K562 (cell line): ENCODE measurements around the gene SEC16A. TPM values are rescaled to one million over a fixed set of nuclear protein-coding genes. Genes with fewer than 3 reads are reported as not detected.

Experiments
- ATAC-seq: fragments of 200-7000 bp; cut with Tn5 transposase; 3 replicates; pipeline ENCODE4 v1.9.1; 2020; ENCODE audit warnings: moderate library complexity
- BruUV-seq: library from RNA; stranded (reverse); fragments of 400-500 nt; replicated peaks from 2 replicates; lab custom pipeline; 2021; lab: Mats Ljungman, UMichigan
- CTCF ChIA-PET: fragments of 300-600 bp; formaldehyde crosslinking; extraction: SDS; loops from one replicate; lab custom pipeline; 2021; ENCODE audit warnings: low intra/inter-chr PET ratio; lab: Yijun Ruan, JAX
- POLR2A ChIA-PET: fragments of 300-600, 350-650 bp; sonication (Branson Sonifier 250); formaldehyde crosslinking; extraction: SDS; loops from one replicate; lab custom pipeline; 2021; ENCODE audit warnings: antibody characterized with exemption, inconsistent platforms; lab: Yijun Ruan, JAX
- DNase-seq, 4 experiments: peaks; one replicate each; pipeline versions ENCODE4 v3.0.0 to v3.0.0-alpha.2; 2011 to 2018; ENCODE audit warnings: low spot score in 3 of 4, mixed read lengths in 3 of 4; ENCODE audit errors: extremely low read depth in 1 of 4
- FAIRE-seq: peaks from 2 replicates; lab custom pipeline; 2011; peaks lifted over from hg19 to GRCh38; lab: Jason Lieb, UNC
- H2AFZ ChIP-seq: 2 replicates; pipeline ENCODE4 v1.6.0; 2011; ENCODE audit warnings: low read depth, low read length, control low read depth, inconsistent platforms
- H3K27ac ChIP-seq: fragments of 200-600 bp; 3 replicates; pipeline ENCODE4 v1.8.0; 2011; ENCODE audit warnings: low read depth, mild to moderate bottlenecking, control low read depth, inconsistent platforms, low read length, moderate library complexity, mixed read lengths; ENCODE audit errors: extremely low read depth
- H3K27me3 ChIP-seq, 2 experiments: fragments of 300-600 bp in 1 of 2; 2 replicates in 1 of 2; 3 replicates in 1 of 2; pipeline versions ENCODE4 v1.6.0 to v1.8.0; 2011; ENCODE audit warnings: inconsistent platforms in 2 of 2, low read length in 2 of 2, mild to moderate bottlenecking in 1 of 2, mixed read lengths in 1 of 2, moderate library complexity in 1 of 2; ENCODE audit not compliant: control insufficient read depth in 2 of 2, insufficient read depth in 2 of 2
- H3K36me3 ChIP-seq: fragments of 300-600 bp; 3 replicates; pipeline ENCODE4 v1.8.0; 2011; ENCODE audit warnings: mild to moderate bottlenecking, low read length, inconsistent platforms; ENCODE audit not compliant: control insufficient read depth, insufficient read depth
- H3K4me1 ChIP-seq, 2 experiments: fragments of 200-600 bp in 1 of 2; replicated peaks in 1 of 2; 2 replicates in 1 of 2; 3 replicates in 1 of 2; pipeline versions ENCODE4 v1.5.1 to v1.8.0; 2011; ENCODE audit warnings: inconsistent platforms in 2 of 2, low read length in 2 of 2, mild to moderate bottlenecking in 1 of 2, mixed read lengths in 1 of 2, moderate library complexity in 1 of 2; ENCODE audit not compliant: control insufficient read depth in 2 of 2, insufficient read depth in 2 of 2
- H3K4me2 ChIP-seq: 2 replicates; pipeline ENCODE4 v1.6.1; 2011; ENCODE audit warnings: low read length, control low read depth, inconsistent platforms, mixed read lengths; ENCODE audit not compliant: insufficient read depth
- H3K4me3 ChIP-seq: fragments of 200-600 bp; sonication (generic), shearing (Covaris generic); 2 replicates; pipeline ENCODE4 v1.5.1; 2016; ENCODE audit warnings: control low read depth, inconsistent platforms
- H3K79me2 ChIP-seq: fragments of 200-600 bp; 3 replicates; pipeline ENCODE4 v1.8.0; 2011; ENCODE audit warnings: low read length, inconsistent platforms; ENCODE audit not compliant: control insufficient read depth, insufficient read depth
- H3K9ac ChIP-seq, 2 experiments: 2 replicates each; pipeline versions ENCODE4 v1.6.0 to v1.6.1; 2011; ENCODE audit warnings: low read depth in 2 of 2, low read length in 2 of 2, control low read depth in 1 of 2, inconsistent platforms in 1 of 2, mild to moderate bottlenecking in 1 of 2, mixed read lengths in 1 of 2; ENCODE audit not compliant: insufficient read depth in 1 of 2
- H3K9me1 ChIP-seq: one replicate; pipeline ENCODE4 v1.6.0; 2011; ENCODE audit warnings: inconsistent platforms, mild to moderate bottlenecking, low read length, moderate library complexity; ENCODE audit not compliant: control insufficient read depth, insufficient read depth
- H3K9me3 ChIP-seq: replicated peaks from 2 replicates; pipeline ENCODE4 v1.5.1; 2011; ENCODE audit warnings: low read depth, low read length, inconsistent platforms; ENCODE audit not compliant: control insufficient read depth, insufficient read depth
- H4K20me1 ChIP-seq: replicated peaks from 2 replicates; pipeline ENCODE4 v1.6.1; 2011; ENCODE audit warnings: low read length, inconsistent platforms, mixed read lengths; ENCODE audit not compliant: control insufficient read depth, insufficient read depth
- C11orf30 ChIP-seq: fragments of 450-650 bp; IDR thresholded peaks from 2 replicates; pipeline ENCODE4 v1.6.1; 2016; ENCODE audit warnings: low read depth, mild to moderate bottlenecking
- GABPB1 ChIP-seq: sonication (generic); formaldehyde crosslinking; IDR thresholded peaks from 2 replicates; pipeline ENCODE4 v1.8.0; 2022; ENCODE audit warnings: mild to moderate bottlenecking, missing genetic modification reagents
- HDAC1 ChIP-seq, 2 experiments: fragments of 450-650 bp; IDR thresholded peaks; 2 replicates each; pipeline ENCODE4 v1.6.1; 2016 to 2017; ENCODE audit warnings: inconsistent platforms in 1 of 2, mild to moderate bottlenecking in 1 of 2, moderate library complexity in 1 of 2
- KHSRP ChIP-seq: fragments of 450-650 bp; IDR thresholded peaks from 2 replicates; pipeline ENCODE4 v1.6.1; 2017
- POLR2G ChIP-seq: fragments of 200-400 bp; formaldehyde crosslinking; IDR thresholded peaks from 2 replicates; pipeline ENCODE4 v1.6.1; 2017; ENCODE audit warnings: low read depth, mild to moderate bottlenecking, antibody characterized with exemption, low read length, moderate library complexity
- SAP30 ChIP-seq: fragments of 200-600 bp; sonication (generic); IDR thresholded peaks from 2 replicates; pipeline ENCODE4 v1.6.1; 2012; ENCODE audit warnings: borderline replicate concordance, low read depth, mild to moderate bottlenecking, moderate library complexity, low read length, control low read depth, inconsistent platforms; ENCODE audit not compliant: insufficient read depth, poor library complexity, severe bottlenecking
- SLC30A9 ChIP-seq: fragments of 250-450 bp; sonication (Bioruptor Pico); IDR thresholded peaks from 2 replicates; pipeline ENCODE4 v1.8.0; 2022; ENCODE audit warnings: mild to moderate bottlenecking, moderate library complexity
- ZNF263 ChIP-seq: sonication (generic); formaldehyde crosslinking; IDR thresholded peaks from 2 replicates; pipeline ENCODE4 v1.8.0; 2022; ENCODE audit warnings: mild to moderate bottlenecking, missing genetic modification reagents, borderline replicate concordance
- ZNF311 ChIP-seq: fragments of 250-450 bp; sonication (Bioruptor Pico); IDR thresholded peaks from 2 replicates; pipeline ENCODE4 v1.4.0; 2020; ENCODE audit warnings: mild to moderate bottlenecking, moderate library complexity
- WGBS: fragments of 100-300 bp; shearing (Covaris generic); methylation state at CpG from one replicate; pipeline ENCODE4 v1.1.6; 2016; ENCODE audit warnings: low coverage, mixed read lengths; ENCODE audit not compliant: insufficient coverage; ENCODE audit errors: missing lambda C conversion rate; 5-methylcytosine and 5-hydroxymethylcytosine counted together
- in situ Hi-C: fragments of 300-500 bp; cut with MboI; formaldehyde crosslinking; loops from 4 replicates; pipeline ENCODE4 v1.15.0; 2018; ENCODE audit warnings: inconsistent platforms, mixed read lengths
- intact Hi-C: fragments of 100-400 bp; cut with micrococcal nuclease; formaldehyde crosslinking; loops from 2 replicates; pipeline ENCODE4 v1.14.2; 2022
- polyA plus RNA-seq, 8 experiments: library from polyadenylated mRNA; depleted of rRNA in 4 of 8; stranded (reverse) in 5 of 8; unstranded in 3 of 8; fragments of >200 nt; fragmentation: Nextera tagmentation in 2 of 8; fragmentation: Illumina TruSeq in 1 of 8; extraction: Ambion mirVana in 2 of 8; extraction: Trizol in 1 of 8; gene quantifications; 2 replicates each; pipeline versions ENCODE4 v1.2.1 to v1.2.3, GENCODE V29; 2011 to 2014; ENCODE audit warnings: inconsistent platforms in 1 of 8, missing spikeins in 1 of 8
- total RNA-seq, 7 experiments: library from RNA; depleted of rRNA in 6 of 7; stranded (reverse); fragments of >200 nt in 6 of 7; fragmentation: Illumina TruSeq in 2 of 7; extraction: Trizol in 2 of 7; gene quantifications; 2 replicates each; pipeline versions ENCODE4 v1.2.1 to v1.2.3, GENCODE V29; 2011 to 2021; ENCODE audit warnings: low replicate concordance in 1 of 7
- TF ChIP-seq, protein P1 (sequence below), 2 experiments: fragments of 450-650 bp; conservative IDR thresholded peaks; 2 replicates each; pipeline ENCODE4 v1.6.1; 2017; ENCODE audit warnings: mild to moderate bottlenecking in 2 of 2, moderate library complexity in 2 of 2
- TF ChIP-seq, protein P2 (sequence below): fragments of 250-450 bp; sonication (Bioruptor Pico); IDR thresholded peaks from 2 replicates; pipeline ENCODE4 v1.4.0; 2020

The SEC16A gene
- total and polyA plus RNA-seq, 9 of the 15 experiments (the other 6 are each of a cell fraction or from before 2014, with no cell fraction given) = 8.3 to 62.8 (median 14.0) TPM

DNA sequence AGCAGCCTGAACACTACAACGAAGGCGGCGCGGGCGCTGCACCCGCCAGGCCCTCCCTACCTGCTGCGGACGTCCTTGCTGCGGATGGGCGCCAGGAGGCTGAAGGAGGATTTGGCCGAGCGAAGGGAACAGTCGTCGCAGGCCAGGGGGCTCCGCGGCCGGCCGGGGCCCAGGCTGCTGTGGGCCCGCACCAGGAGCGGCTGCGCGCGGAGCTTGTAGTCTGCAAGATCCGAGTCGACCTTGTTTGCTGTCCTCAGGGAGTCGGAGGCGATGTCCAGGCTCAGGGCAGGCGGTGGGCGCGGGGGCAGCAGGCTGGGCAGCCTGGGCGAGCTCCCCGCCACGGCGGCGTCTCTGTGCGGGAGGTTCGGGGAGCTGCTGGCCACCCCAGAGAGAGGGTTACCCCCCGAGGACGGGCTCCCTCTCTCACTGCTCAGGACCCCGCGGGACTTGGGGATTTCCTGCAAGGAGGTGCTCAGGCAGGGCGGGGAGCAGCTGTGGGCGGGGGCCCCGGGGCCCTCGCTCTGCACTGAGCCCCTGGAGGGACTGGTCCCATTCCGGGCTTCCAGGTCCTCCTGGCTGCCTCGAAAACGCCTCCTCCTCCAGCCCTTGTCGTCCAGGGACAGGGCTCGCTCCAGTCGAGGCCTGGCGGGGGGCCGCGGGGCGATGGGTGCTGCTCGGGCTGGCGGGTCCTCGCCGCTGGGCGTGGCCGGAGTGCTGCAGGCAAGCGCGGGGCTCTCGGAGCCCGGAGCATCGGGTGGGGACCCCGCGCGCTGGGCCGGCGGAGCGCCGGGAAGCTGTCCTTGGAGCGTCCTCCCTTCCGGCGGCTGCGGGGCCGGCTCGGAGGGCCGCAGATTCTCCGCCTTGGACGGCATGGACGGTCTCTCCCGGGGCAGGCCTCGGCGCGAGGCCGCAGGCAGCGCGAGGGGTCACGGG lies 44.0 kb downstream of the SEC16A start:
- intact Hi-C loops = no loop called here
- TF ChIP-seq KHSRP (no peak), ZNF311 (no peak), GABPB1 (CRISPR knock-in tag) (0 out of 2 replicates have a peak, but pooled peaks have one; percentile 11), HDAC1 (IDR thresholded peaks at IDR 0.05) (peak in 1 of 2 experiments; percentile 20; a peak in 1 of 4 replicates), ZNF263 (CRISPR knock-in tag) (0 out of 2 replicates have a peak, but pooled peaks have one; percentile 29), POLR2G (peak; percentile 84; the same call in 1 of the 2 replicates), C11orf30 (no peak), SAP30 (peak; percentile 46), SLC30A9 (no peak)
- TF ChIP-seq, protein P1, sequence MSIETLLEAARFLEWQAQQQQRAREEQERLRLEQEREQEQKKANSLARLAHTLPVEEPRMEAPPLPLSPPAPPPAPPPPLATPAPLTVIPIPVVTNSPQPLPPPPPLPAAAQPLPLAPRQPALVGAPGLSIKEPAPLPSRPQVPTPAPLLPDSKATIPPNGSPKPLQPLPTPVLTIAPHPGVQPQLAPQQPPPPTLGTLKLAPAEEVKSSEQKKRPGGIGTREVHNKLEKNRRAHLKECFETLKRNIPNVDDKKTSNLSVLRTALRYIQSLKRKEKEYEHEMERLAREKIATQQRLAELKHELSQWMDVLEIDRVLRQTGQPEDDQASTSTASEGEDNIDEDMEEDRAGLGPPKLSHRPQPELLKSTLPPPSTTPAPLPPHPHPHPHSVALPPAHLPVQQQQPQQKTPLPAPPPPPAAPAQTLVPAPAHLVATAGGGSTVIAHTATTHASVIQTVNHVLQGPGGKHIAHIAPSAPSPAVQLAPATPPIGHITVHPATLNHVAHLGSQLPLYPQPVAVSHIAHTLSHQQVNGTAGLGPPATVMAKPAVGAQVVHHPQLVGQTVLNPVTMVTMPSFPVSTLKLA (conservative IDR thresholded peaks at IDR 0.05) = no peak; a peak in 1 of 4 replicates
- TF ChIP-seq, protein P2, sequence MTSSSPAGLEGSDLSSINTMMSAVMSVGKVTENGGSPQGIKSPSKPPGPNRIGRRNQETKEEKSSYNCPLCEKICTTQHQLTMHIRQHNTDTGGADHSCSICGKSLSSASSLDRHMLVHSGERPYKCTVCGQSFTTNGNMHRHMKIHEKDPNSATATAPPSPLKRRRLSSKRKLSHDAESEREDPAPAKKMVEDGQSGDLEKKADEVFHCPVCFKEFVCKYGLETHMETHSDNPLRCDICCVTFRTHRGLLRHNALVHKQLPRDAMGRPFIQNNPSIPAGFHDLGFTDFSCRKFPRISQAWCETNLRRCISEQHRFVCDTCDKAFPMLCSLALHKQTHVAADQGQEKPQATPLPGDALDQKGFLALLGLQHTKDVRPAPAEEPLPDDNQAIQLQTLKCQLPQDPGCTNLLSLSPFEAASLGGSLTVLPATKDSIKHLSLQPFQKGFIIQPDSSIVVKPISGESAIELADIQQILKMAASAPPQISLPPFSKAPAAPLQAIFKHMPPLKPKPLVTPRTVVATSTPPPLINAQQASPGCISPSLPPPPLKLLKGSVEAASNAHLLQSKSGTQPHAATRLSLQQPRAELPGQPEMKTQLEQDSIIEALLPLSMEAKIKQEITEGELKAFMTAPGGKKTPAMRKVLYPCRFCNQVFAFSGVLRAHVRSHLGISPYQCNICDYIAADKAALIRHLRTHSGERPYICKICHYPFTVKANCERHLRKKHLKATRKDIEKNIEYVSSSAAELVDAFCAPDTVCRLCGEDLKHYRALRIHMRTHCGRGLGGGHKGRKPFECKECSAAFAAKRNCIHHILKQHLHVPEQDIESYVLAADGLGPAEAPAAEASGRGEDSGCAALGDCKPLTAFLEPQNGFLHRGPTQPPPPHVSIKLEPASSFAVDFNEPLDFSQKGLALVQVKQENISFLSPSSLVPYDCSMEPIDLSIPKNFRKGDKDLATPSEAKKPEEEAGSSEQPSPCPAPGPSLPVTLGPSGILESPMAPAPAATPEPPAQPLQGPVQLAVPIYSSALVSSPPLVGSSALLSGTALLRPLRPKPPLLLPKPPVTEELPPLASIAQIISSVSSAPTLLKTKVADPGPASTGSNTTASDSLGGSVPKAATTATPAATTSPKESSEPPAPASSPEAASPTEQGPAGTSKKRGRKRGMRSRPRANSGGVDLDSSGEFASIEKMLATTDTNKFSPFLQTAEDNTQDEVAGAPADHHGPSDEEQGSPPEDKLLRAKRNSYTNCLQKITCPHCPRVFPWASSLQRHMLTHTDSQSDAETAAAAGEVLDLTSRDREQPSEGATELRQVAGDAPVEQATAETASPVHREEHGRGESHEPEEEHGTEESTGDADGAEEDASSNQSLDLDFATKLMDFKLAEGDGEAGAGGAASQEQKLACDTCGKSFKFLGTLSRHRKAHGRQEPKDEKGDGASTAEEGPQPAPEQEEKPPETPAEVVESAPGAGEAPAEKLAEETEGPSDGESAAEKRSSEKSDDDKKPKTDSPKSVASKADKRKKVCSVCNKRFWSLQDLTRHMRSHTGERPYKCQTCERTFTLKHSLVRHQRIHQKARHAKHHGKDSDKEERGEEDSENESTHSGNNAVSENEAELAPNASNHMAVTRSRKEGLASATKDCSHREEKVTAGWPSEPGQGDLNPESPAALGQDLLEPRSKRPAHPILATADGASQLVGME (CRISPR knock-in tag) = 0 out of 2 replicates have a peak, but pooled peaks have one; percentile 10

More for the DNA sequence above, 44.0 kb downstream of the SEC16A start:
- 3% methylated on average over 39 of the region's 91 CpGs for WGBS
- Histone ChIP-seq H3K9me1 (peaks cover 14% of the 10 kb centered on the region), H3K27me3 (no peaks in the 10 kb centered on the region), H3K79me2 (peaks cover 49% of the 10 kb centered on the region), H3K27ac (peak overlapping the region; percentile 87), H4K20me1 (peaks cover 28% of the 10 kb centered on the region; the same call in 1 of the 2 replicates), H3K9ac (peak overlapping the region; percentile 82 to 98; a peak in 3 of 4 replicates), H3K9me3 (no peaks in the 10 kb centered on the region), H2AFZ (peak overlapping the region; percentile 79), H3K4me3 (peak overlapping the region; percentile 92), H3K4me2 (peak overlapping the region; percentile 83), H3K36me3 (peaks cover 61% of the 10 kb centered on the region; the same call in 2 of the 3 replicates), H3K4me1 (peaks cover 21 to 61% of the 10 kb centered on the region in 2 experiments)
- ChIA-PET POLR2A (interaction anchor here (0.8 to 2.2 kb wide), 4 partner anchors 9 to 76 kb away, joined by 3 to 9 read pairs (median 4); partner anchors contain the start of genes ENTR1 and PMPCA), CTCF (interaction anchor here (0.6 kb wide), 1 partner anchor 193 kb away, joined by 3 read pairs; no protein-coding TSS in a partner anchor)
- in situ Hi-C loops = no loop called here
- peak; percentile 47 to 78 (median 72) for DNase-seq
- no TSS peak for BruUV-seq
- ATAC-seq = peak; percentile 70
- no peak for FAIRE-seq
